Gastroesophageal sphincter (tissue), 3 donors: ENCODE data around the gene LCP2.

Experiments
- CTCF ChIP-seq, 4 experiments: fragments of 200-600 bp in 2 of 4; fragments of 450-650 bp in 2 of 4; sonication (generic) in 1 of 4; IDR thresholded peaks; one replicate each; pipeline ENCODE4 v1.5.1; 2017 to 2019; ENCODE audit warnings: antibody characterized with exemption in 4 of 4, mild to moderate bottlenecking in 2 of 4, moderate library complexity in 2 of 4
- POLR2A ChIP-seq, 2 donors: fragments of 450-650 bp; IDR thresholded peaks; one replicate each; pipeline ENCODE4 v1.6.1; 2017; ENCODE audit warnings: antibody characterized with exemption in 2 of 2, mild to moderate bottlenecking in 2 of 2, moderate library complexity in 1 of 2

- no peak for TF ChIP-seq POLR2A (IDR thresholded peaks at IDR 0.05)
- TF ChIP-seq CTCF (IDR thresholded peaks at IDR 0.05), result no peak
Measured at GRCh38 chr5:170327829-170328228, 30.3 kb upstream of the LCP2 start.
